Measurements from ENCODE around the gene GADL1.

- TF ChIP-seq EZH2 (IDR thresholded peaks at IDR 0.05) (no peak), POLR2AphosphoS5 (IDR thresholded peaks at IDR 0.05; ENCODE audit: borderline replicate concordance, low read depth, low read length) (no peak)
These were observed 217.1 kb downstream of the GADL1 start for GRCh38 chr3:30677347-30677685.
